GM12875 (cell line): Measurements from ENCODE around the gene SLAMF1.

Experiments
- H3K4me3 ChIP-seq: one replicate; pipeline ENCODE4 v1.5.1; 2011; ENCODE audit warnings: low read depth, low read length, control low read depth
- CTCF ChIP-seq: IDR thresholded peaks from 2 replicates; pipeline ENCODE4 v1.5.1; 2011; ENCODE audit warnings: low read depth, mild to moderate bottlenecking, control low read depth, inconsistent platforms, low read length, moderate library complexity, borderline replicate concordance; ENCODE audit not compliant: insufficient read depth

SLAMF1 gene

GRCh38 chr1:160618327-160618726 is 28.5 kb downstream of the SLAMF1 start:
- no peak for TF ChIP-seq CTCF
- no peak overlapping the region for H3K4me3 ChIP-seq

GRCh38 chr1:160615660-160616059 is 31.2 kb downstream of the SLAMF1 start:
- no peak overlapping the region for H3K4me3 ChIP-seq
- no peak for TF ChIP-seq CTCF

GRCh38 chr1:160614410-160614809 is 32.4 kb downstream of the SLAMF1 start:
- no peak for TF ChIP-seq CTCF
- no peak overlapping the region for H3K4me3 ChIP-seq

GRCh38 chr1:160612613-160613218 is 34.1 kb downstream of the SLAMF1 start:
- TF ChIP-seq CTCF: no peak
- no peak overlapping the region for H3K4me3 ChIP-seq

- no peak overlapping the region for H3K4me3 ChIP-seq
- no peak for TF ChIP-seq CTCF
Observed at GRCh38 chr1:160610569-160611242, 36.1 kb downstream of the SLAMF1 start.

GRCh38 chr1:160608941-160609340 is 37.9 kb downstream of the SLAMF1 start:
- no peak for TF ChIP-seq CTCF
- no peak overlapping the region for H3K4me3 ChIP-seq

GRCh38 chr1:160608514-160608913 is 38.3 kb downstream of the SLAMF1 start:
- no peak overlapping the region for H3K4me3 ChIP-seq
- no peak for TF ChIP-seq CTCF
